ENCODE measurements around the gene JOSD1.

DNA sequence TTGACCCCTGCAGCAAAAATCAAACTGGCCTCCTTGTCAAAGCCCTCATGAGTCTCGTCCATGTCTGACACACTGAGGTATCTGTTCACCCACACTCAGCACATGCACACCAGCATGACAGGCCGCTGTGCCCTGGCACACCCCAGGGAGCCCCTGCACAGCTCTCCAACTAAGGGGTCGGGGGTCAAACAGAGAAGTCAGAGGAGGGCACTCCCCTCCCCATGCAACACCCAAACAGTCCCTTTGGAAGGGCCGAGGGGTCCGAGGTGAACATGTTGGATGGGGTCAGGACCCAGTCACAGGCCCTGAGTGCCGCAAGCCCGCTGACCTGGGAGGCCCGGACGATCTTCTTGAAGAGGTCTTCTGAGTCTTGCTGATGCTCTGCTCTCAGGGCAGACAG lies 40.4 kb upstream of the JOSD1 start:
- TF ChIP-seq, protein P1, sequence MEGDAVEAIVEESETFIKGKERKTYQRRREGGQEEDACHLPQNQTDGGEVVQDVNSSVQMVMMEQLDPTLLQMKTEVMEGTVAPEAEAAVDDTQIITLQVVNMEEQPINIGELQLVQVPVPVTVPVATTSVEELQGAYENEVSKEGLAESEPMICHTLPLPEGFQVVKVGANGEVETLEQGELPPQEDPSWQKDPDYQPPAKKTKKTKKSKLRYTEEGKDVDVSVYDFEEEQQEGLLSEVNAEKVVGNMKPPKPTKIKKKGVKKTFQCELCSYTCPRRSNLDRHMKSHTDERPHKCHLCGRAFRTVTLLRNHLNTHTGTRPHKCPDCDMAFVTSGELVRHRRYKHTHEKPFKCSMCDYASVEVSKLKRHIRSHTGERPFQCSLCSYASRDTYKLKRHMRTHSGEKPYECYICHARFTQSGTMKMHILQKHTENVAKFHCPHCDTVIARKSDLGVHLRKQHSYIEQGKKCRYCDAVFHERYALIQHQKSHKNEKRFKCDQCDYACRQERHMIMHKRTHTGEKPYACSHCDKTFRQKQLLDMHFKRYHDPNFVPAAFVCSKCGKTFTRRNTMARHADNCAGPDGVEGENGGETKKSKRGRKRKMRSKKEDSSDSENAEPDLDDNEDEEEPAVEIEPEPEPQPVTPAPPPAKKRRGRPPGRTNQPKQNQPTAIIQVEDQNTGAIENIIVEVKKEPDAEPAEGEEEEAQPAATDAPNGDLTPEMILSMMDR (IDR thresholded peaks at IDR 0.05), result no peak
- TF ChIP-seq EZH2 (IDR thresholded peaks at IDR 0.05; ENCODE audit: borderline replicate concordance, insufficient read depth, low read depth, low read length, poor library complexity, severe bottlenecking), result no peak
